AG04450 (cell line): ENCODE measurements around the gene DAGLA. TPM values are rescaled to one million over a fixed set of nuclear protein-coding genes. Genes with fewer than 3 reads are reported as not detected.
A peak's percentile ranks its signal among the peaks of the same experiment; 100 is the strongest.

Source experiments
- CTCF ChIA-PET: fragments of 300-600, 350-600 bp; formaldehyde crosslinking; extraction: SDS; loops from one replicate; lab custom pipeline; 2022; ENCODE audit warnings: antibody characterized with exemption, inconsistent platforms; lab: Charles Lee
- POLR2A ChIA-PET: fragments of 350-600 bp; formaldehyde crosslinking; extraction: SDS; loops from one replicate; lab custom pipeline; 2021; ENCODE audit warnings: antibody characterized with exemption, inconsistent platforms; lab: Yijun Ruan, JAX
- DNase-seq: peaks from one replicate; pipeline ENCODE4 v3.0.0-alpha.2; 2011; ENCODE audit warnings: low read depth, low spot score
- H3K27ac ChIP-seq: one replicate; pipeline ENCODE4 v1.5.1; 2012; ENCODE audit warnings: low read depth, low read length, control low read depth
- H3K27me3 ChIP-seq: one replicate; pipeline ENCODE4 v1.6.0; 2012; ENCODE audit warnings: low read length; ENCODE audit not compliant: control insufficient read depth, insufficient read depth
- H3K4me3 ChIP-seq: 2 replicates; pipeline ENCODE4 v1.5.1; 2011; ENCODE audit warnings: mild to moderate bottlenecking, low read depth, low read length, control low read depth
- H3K9me3 ChIP-seq: 2 replicates; pipeline ENCODE4 v1.5.1; 2012; ENCODE audit warnings: low read length; ENCODE audit not compliant: control insufficient read depth, insufficient read depth
- CTCF ChIP-seq: IDR thresholded peaks from 2 replicates; pipeline ENCODE4 v1.5.1; 2011; ENCODE audit warnings: low read depth, low read length, control low read depth, inconsistent platforms
- polyA plus RNA-seq: library from polyadenylated mRNA; depleted of rRNA; stranded (reverse); fragments of >200 nt; gene quantifications from 2 replicates; pipeline ENCODE4 v1.2.3, GENCODE V29; 2011; rRNA removed

The DAGLA gene
- polyA plus RNA-seq, 1 experiment: 1.1 TPM

GRCh38 chr11:61793829-61794204, 113.6 kb downstream of the DAGLA start:
- Histone ChIP-seq H3K9me3 (no peaks in the 10 kb centered on the region; the same call in 1 of the 2 replicates), H3K4me3 (peak overlapping the region; percentile 96; the same call in 1 of the 2 replicates), H3K27me3 (no peaks in the 10 kb centered on the region), H3K27ac (no peak overlapping the region)
- no peak for TF ChIP-seq CTCF
- CTCF ChIA-PET: interaction anchor here (0.9 kb wide), 1 partner anchor 288 kb away, joined by 3 read pairs; no protein-coding TSS in a partner anchor
- DNase-seq: no peak
- POLR2A ChIA-PET: no interaction called here

GRCh38 chr11:61794579-61794978, 114.4 kb downstream of the DAGLA start:
- TF ChIP-seq CTCF: no peak
- Histone ChIP-seq H3K27me3 (no peaks in the 10 kb centered on the region), H3K27ac (no peak overlapping the region), H3K9me3 (no peaks in the 10 kb centered on the region; the same call in 1 of the 2 replicates), H3K4me3 (no peak overlapping the region)
- DNase-seq: no peak
- POLR2A ChIA-PET: no interaction called here
- CTCF ChIA-PET: interaction anchor here (6.2 kb wide), 1 partner anchor 313 kb away, joined by 168 read pairs; no protein-coding TSS in a partner anchor

- DNase-seq: no peak
- no peaks in the 10 kb centered on the region; the same call in 1 of the 2 replicates for H3K9me3 ChIP-seq
- ChIA-PET POLR2A (no interaction called here), CTCF (interaction anchor here (1.6 to 6.2 kb wide), 6 partner anchors 20 to 313 kb away, joined by 5 to 168 read pairs (median 54); partner anchors contain the start of gene FADS1)
- H3K27me3 ChIP-seq: no peaks in the 10 kb centered on the region
- H3K4me3 ChIP-seq: no peak overlapping the region
- no peak for TF ChIP-seq CTCF
- H3K27ac ChIP-seq: no peak overlapping the region
These were observed 115.3 kb downstream of the DAGLA start for GRCh38 chr11:61795459-61795858.

- ChIA-PET CTCF (interaction anchor here (0.6 to 6.2 kb wide), 14 partner anchors 8 to 754 kb away, joined by 3 to 168 read pairs (median 8); partner anchors contain the start of gene FADS1), POLR2A (no interaction called here)
These were observed 115.8 kb downstream of the DAGLA start for GRCh38 chr11:61795876-61796526.

More at GRCh38 chr11:61795876-61796526, 115.8 kb downstream of the DAGLA start:
- H3K9me3 ChIP-seq: no peaks in the 10 kb centered on the region; the same call in 1 of the 2 replicates
- no peak for DNase-seq
- no peak for TF ChIP-seq CTCF
- H3K27ac ChIP-seq: no peak overlapping the region
- no peaks in the 10 kb centered on the region for H3K27me3 ChIP-seq
- H3K4me3 ChIP-seq: no peak overlapping the region

Other genes starting within 250 kb of the DAGLA start
- not detected in 2 replicates for gene LRRC10B, start 171.6 kb upstream of the DAGLA start, polyA plus RNA-seq
- 0.45 and 0.60 TPM in 2 replicates for gene SYT7, start 99.3 kb upstream of the DAGLA start, polyA plus RNA-seq
- gene MYRF, start 72.2 kb downstream of the DAGLA start, polyA plus RNA-seq: 2.7 and 4.2 TPM in 2 replicates
- 300 and 356 TPM in 2 replicates for gene TMEM258, start 112.2 kb downstream of the DAGLA start, polyA plus RNA-seq
- gene FEN1, start 112.5 kb downstream of the DAGLA start, polyA plus RNA-seq: 7.1 and 8.4 TPM in 2 replicates
- gene FADS1, start 136.6 kb downstream of the DAGLA start, polyA plus RNA-seq: 50.4 and 52.4 TPM in 2 replicates
- 183 and 218 TPM in 2 replicates for gene FADS2, start 147.9 kb downstream of the DAGLA start, polyA plus RNA-seq
- gene FADS3, start 211.2 kb downstream of the DAGLA start, polyA plus RNA-seq: 38.9 and 52.9 TPM in 2 replicates
- 2.7 and 3.6 TPM in 2 replicates for gene RAB3IL1, start 237.2 kb downstream of the DAGLA start, polyA plus RNA-seq